Measurements from ENCODE around the gene POLR3C.
A peak's percentile ranks its signal among the peaks of the same experiment; 100 is the strongest.
"Not testable (repeated sequence)": the region's sequence is repeated elsewhere in the genome, so short reads cannot be mapped to it uniquely, and the experiment has no call there.

POLR3C gene

DNA sequence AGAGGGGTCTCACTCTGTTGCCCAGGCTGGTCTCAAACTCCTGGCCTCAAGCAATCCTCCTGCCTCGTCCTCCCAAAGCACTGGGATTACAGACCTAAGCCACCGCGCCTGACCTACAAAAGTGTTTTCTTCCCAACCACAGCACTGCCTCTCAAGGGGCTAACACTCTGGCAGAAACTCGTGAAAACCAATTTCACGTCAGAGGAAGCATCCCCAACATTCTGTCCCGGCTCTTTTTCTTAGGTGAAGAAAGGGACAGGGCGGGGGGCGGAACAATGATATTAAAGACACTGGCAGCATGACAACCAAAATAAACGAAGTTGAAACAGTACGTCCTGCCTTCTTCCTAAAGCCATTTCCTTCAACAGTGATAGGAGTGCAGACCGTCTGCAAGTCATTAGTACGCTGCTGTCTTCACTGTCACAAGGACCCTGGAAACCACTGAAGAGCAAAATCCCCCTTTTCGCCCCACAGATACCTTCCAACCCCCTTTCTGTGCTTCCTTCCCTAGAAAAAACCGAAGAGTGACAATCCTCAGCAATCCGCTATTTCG lies 1.1 kb upstream of the POLR3C start:
- not testable (repeated sequence) for DNase-seq (ENCODE audit: low spot score)

DNA sequence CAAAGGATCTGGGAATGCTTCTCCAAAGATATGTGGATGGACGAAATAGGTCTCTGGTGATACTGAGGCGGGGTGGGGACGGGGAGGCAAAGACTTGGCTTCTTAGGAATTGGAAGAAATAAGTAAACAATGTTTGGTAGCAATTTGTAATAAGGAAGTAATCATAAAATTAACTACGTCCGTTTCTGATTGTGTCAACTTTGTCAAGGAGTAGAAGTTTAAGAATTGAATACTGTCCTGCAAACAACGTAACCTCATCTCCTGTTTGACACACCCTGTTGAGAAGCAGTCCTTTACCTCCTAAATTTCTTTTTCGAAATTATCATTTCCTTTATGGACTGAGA lies 471 bp downstream of the POLR3C start:
- no peak for DNase-seq (ENCODE audit: low spot score)

DNA sequence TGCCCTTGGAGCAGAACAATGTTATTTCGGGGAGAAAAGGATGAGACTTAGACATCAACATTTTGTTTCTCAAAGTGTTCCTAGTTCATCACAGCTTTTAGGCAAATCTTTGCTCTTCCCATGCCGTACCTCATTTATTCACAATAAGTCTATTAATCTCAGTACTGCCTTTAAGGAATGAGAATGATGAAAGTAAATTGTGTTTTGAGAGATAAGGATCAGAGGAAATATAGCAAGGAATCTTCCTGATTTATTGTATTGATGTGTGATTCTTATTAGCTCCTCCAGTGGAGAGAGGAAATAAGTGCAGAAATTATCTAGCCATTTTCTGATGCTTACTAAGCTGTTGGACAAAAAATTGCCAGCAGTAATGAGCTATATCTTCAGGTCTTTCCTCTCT lies 2.0 kb downstream of the POLR3C start:
- DNase-seq (ENCODE audit: low spot score), result no peak

DNA sequence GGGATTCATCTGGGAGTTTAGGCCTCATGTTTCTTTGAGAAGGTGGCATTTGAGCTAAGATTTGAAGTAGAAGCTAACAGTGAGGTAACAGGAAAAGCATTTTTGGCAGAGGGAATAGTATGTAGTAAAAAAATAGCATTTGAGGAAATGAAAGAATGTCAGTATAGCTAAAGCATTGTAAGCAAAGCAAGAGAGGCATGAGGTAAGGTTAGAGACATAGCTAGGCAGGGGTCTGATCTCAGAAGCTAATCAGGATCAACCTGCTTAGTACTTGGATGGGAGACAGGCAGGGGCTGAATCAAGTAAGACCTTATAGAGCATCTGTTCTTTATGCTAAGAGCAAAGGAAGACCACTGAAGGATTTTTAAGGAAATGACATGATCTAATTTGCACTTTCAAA lies 4.0 kb downstream of the POLR3C start:
- no peak for DNase-seq (ENCODE audit: low spot score)

DNA sequence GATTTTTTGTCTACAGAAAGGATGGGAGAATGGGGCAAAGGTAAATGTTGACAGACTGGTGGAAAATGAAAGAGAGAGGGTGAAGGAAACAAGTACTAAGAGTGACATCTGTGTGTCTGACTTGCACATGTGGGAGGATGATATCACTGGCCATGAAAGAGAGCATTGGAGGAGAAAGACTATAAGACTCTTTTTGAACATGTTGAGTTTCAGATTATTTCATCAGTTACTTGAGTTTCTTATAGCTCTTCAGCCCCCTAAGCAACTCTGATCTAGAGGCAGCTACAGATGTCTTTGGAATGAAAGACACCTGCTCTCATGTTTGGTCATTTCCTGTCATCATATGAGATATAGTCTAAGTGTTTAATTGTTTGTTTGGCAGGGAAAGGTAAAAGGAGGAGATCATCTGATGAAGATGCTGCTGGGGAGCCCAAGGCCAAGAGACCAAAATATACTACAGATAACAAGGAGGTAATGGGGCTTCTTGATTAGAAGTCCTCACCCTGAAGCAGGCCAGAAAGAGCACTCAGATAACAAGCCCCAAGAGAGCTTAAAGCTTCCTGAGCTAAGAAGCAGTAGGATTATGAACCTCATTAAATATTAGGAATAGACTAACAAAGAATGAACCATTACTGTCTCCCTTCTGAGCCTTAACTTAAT lies 4.5 kb downstream of the POLR3C start:
- DNase-seq (ENCODE audit: low spot score), result no peak

DNA sequence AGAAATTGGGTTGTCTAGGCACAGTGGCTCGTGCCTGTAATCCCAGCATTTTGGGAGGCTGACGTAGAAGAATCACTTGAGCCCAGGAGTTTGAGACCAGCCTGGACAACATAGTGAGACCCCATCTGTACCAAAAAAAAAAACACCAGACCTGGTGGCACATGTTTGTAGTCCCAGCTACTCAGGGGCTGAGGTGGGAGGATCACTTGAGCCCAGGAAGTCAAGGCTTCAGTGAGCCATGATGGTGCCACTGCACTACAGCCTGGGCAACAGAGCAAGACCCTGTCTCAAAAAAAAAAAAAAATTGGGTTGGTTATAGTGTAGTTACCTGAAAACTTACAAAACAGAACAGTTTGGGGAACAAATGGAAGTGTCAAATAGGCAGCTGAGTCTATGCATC lies 6.8 kb downstream of the POLR3C start:
- DNase-seq (ENCODE audit: low spot score), result not testable (repeated sequence)

DNA sequence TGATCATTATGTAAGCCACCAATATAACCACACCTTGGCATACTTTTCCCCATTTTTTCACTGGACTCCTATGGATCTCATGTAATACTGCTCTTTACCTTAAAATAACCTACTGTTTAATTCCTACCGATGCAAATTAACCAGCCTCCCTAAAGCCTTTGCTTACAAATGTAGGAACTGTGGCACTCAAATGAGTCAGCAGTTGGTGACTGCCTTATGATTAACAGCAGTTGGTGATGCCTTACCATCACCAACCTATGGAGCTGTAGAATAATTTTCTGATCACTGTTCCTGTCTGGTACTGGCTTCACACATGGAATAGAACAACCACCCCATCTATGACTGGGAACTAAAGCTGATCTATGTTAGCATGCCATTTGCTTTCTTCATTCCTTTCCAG lies 13.7 kb downstream of the POLR3C start:
- no peak for DNase-seq (ENCODE audit: low spot score)

DNA sequence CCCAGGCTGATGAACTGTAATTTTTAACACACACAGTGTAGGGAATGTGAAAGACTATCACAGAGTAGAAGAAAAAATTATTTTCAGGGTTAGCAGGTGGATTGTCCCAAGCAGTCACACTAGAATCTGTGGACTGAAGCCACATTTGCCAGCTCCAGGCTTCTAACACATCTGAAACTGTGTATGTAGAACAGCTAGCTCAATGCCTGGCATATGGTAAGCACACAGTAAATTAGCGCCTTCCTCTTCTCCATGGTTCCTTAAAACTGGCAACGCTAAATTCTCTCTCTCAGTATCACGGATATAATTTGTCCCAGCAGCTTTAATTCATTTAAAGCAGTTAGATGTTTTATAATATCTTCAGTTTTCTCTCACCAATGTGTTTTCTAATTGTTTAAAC lies 19.0 kb downstream of the POLR3C start:
- DNase-seq (ENCODE audit: low spot score), result no peak

DNA sequence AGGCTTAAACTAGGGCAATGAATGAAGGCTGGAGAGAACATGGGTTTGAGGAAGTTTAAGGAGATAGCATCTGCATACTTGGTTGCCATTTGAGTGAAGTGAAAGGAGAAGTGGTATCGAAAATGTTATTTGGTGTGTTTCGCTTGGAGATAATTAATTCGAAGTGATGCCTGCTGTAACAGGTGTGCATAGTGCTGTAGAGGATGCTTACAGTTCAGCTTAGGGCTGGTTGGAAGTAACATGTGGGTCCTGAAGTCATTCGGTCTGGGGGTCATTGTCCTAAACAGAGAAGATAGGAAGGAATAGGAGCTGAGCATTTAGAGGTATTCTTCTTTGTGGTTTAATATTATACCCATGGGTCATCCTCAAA lies 21.1 kb downstream of the POLR3C start:
- DNase-seq (ENCODE audit: low spot score), result no peak

DNA sequence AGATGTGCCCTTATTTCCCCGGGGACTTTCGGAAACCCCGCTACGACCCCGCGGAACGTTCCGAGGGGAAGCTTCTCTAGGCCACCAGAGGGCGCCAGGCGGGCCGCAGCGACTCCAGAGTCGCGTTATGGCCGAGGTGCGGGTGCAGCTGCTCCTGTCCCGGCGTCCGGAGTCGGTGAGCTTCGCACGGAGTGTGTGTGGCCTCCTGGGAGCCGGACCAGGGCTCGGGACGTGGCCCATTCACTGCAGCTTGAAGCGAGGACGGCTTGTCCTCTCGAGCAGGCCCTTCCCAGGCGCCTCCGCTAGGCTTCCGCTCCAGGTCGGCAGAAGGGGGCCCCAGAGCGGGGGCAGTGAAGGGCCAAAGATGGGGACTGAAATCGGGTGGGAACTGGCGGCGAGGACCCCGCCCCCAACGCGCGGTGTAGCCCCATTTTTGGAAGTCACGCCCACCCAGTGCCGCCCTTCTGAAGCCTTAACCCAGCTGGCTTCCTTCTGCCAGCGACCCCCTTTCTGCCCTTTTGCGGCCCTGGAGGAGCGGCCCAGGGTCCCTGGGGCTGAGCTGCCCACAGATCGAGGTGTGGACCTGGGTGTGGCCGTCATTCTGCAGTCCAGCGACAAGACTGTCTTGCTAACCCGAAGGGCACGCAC lies 21.6 kb downstream of the POLR3C start, which contains the start of gene NUDT17:
TSS of gene NUDT17 (plus strand) at position 117 of the 648 bp plus-strand sequence. CDS start at position 128, 11 bp downstream.
- peak; percentile 65 for DNase-seq (ENCODE audit: low spot score)

DNA sequence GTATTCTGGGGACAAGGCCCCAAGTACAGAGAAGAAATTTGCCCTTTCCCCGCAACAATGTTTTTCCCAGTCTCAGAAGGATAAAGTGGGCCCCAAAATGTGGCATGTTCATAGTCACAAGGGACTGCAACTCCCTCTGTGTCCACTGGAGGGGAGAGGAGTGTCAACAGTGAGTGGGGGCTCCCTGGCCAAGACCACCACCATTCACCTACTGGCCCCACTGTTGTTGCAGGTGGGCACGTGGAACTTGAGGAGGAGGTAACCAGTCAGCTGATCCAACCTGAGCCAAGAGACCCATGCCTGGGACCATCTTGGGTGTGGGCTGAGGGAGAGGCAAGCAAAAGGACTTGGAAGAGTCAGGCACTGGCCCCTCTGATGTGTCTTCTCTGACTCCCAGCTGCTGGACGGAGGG lies 22.2 kb downstream of the POLR3C start:
- DNase-seq (ENCODE audit: low spot score), result no peak

DNA sequence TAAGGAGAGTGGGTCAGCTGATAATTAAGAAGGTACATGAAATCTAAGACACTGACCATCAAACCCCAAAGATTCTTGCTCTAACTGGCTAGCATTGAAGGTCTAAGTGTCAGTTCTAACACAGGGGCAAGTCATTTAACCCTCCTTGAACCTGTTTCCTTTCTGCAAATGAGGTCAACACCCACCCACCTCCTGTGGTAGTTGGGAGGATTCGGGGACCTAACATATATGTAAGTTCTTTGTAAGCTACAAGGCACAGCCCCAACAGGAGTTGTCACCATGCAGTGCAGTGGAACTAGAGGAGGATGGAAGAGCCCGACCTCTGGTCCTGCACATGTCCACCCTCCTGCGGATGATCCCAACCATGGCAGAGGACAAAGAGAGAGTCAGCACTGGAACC lies 23.8 kb downstream of the POLR3C start:
- no peak for DNase-seq (ENCODE audit: low spot score)

DNA sequence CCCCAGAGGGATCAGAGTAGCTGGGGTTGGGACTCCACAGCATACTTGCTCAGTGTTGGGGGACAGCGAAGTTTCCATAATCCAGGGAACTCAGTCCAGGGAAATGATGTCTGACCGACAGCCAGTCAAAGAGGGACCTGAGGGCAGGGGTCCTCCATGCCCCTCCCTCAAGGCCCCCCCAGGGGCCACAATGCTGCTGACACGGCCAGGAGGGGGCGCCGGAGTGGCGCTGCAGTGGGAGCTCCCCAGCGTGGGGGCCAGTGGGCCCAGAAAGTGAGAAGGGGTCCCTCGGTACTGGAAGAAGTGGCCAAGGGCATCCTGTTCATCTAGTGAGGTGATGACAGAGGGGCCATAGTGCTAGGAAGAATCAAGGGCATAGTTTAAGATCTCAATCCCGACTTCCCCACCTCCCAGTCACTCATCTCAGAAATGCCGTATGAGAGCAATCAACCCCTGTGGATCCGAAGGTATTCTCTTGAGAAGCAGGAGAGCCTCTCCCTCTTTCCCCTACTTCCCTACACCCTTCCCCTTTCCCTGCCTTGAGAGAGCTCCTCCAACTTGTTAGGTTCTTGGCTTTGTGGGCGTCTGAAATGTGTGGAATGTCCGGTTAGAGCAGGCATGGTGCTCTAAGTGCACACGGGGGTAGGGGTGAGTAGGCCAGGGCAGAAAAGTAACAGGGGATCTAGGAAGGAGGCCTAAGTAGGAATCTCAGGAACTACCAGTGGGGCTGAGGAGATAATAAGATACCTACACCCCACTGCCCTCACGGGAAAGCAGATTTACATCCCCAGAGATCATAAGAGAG lies 25.6 kb downstream of the POLR3C start:
- no peak for DNase-seq (ENCODE audit: low spot score)

DNA sequence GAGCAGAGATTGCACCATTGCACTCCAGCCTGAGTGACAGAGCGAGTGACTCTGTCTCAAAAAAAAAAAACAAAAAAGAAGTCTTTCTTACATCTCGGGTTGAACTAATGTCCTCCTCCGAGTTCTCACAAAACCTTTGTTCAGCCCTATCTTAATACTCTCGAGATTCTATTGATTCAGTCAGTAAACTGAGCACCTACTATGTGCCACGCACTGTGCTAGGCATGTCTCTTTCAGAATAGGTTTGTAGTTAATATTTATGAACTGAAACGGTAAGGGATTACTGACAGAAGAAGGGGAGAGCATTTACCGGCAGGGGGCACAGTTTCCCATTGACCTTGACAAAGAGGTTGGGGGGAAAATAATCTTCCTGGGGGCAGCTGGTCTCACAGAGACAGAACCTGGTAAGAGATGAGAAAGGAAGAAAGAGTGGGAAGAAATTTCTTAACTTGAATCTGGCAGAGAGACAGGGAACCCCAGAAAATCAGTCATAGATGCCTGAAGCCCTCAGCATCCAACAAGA lies 31.5 kb downstream of the POLR3C start:
- DNase-seq (ENCODE audit: low spot score), result no peak

DNA sequence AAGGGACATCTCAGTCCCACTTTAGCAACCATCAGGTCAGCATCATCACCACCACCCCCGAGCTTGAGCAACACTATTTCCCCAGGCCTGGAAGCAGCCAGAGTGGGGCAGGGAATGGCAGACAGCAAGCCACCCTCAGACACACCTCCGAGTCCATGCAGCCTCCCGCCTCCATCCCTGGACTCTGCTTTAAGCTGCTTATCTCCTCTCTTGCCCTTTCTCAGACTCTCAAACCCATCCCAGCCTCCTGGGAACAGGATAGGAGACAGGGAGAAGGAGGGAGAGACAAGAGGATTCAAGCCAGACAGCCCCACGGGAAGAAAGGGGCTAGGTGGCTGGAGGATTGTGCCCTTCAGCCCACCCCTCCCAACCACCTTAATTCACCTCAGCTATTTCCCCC lies 33.2 kb downstream of the POLR3C start:
- no peak for DNase-seq (ENCODE audit: low spot score)

DNA sequence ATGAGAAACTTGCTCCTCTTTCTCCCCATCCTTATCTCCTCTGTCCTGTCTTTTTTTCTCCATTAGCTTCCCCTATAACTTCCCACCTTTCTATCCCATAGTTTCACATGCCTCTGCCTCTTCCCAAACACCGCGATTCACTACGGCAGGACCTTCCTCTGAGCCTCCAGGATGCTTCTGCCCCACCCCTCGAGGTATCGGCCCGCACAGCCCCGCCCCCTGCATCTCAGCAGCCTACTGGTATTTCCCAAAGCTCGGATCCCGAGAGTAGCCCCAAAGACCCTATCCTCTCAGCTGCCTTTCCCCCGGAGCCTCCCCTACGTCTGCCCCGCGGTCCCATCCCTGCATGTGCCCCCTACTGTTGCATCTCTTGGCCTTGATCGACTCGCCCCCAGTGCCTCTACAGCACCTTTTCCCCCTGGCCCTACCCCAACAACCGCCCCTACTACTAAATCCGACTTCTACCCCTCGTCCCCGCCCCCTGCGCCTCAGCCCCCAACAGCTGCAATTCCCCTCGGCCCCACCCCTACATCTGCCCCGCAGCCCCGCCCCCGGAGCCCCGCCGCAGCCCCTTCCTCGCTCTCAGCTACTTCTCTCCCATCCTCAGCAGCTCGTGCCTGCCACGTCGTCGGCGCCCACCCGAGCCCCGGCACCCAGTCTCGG lies 34.4 kb downstream of the POLR3C start:
- no peak for DNase-seq (ENCODE audit: low spot score)

DNA sequence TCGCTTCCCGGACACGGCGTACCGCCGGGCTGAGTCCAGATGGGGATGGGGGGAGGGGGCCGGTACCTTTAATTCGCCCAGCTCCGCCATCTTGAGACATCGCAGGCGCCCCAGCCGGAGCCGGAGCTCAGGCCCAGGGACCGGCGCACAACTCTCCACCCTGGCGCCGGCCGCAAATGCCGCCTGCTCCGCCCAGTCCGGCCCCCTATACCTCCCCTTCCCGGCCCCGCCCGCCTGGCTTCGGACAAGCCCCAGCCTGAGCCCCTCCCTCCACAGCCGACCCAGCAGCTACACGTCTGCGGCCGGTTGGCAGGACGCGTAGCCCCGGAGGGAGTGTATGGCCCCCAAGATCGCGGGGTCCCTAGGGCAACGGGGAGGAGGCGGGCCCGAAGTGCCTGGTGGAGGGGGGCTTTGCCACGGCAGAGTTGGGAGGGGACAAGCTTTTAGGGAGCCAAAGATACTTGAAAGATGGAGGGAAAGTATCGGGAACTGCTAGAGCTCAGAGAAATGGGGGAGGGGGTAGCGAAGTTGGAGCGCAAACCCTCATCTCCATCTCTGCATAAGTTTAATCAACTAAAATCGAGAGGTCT lies 35.0 kb downstream of the POLR3C start, which contains the start of gene PIAS3:
TSS of gene PIAS3 (minus strand) at position 181 of the 590 bp plus-strand sequence. CDS start at position 90, 91 bp downstream.
- DNase-seq (ENCODE audit: low spot score), result peak; percentile 93

DNA sequence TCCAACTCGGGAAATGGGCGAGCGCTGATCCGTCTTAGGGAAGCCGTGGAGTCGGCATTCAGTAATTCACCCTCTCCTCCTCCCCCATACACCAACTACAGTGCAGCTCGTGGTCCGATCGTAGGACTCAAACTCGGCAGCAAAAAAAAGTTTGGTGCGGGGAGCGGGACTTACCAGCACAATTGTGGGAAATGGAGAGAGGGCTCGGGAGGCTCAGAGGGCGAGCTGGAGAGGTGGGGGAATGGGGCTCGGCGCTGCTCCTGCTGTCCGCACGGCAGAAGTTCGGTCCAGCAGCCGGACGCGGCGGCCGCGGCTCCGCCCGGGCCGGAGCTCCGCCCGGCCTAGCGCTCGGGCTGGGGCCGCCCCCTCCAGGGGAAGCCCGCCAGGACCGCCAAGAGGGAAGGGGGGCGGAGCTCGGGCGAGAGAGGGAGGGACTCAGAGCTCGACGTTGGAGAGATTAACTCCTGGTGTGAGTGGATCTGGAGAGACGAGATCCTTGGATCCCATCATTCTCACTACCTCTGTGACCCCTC lies 35.6 kb downstream of the POLR3C start:
- DNase-seq (ENCODE audit: low spot score), result peak; percentile 87

DNA sequence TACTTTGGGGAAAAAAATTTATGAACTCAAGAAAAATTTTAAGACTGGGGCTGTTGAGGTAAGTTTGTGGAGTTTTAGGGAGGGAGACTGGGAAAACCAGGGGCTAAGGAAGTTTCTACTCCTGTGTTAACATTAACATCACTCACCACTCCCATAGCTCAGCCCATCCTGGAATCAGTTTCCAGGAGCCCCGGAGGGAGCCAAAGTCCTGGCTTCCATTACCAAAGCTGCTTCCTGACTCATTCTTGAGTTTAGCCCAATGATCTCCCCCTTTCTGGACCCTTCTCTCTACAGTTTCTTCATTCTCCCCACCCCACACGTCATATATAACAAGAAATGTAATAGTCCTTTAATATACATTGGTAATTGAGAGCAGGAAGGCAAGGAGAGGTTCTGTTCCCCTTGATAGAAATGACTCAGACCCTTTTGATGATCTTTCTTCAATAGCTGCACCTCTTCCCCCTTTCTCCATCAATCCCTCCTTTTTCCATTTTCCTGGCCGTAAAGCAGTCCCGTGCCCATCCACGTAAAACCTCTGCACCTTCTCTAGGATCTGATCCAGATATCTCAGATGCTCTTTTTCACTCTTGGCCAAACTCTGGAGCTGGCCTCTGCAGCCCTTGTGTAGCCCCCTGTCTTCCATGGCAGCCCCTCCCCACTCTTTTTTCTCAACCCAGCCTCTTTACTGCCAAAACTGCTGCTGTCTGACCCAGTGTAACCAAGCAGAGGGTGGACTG lies 39.5 kb downstream of the POLR3C start:
- no peak for DNase-seq (ENCODE audit: low spot score)

DNA sequence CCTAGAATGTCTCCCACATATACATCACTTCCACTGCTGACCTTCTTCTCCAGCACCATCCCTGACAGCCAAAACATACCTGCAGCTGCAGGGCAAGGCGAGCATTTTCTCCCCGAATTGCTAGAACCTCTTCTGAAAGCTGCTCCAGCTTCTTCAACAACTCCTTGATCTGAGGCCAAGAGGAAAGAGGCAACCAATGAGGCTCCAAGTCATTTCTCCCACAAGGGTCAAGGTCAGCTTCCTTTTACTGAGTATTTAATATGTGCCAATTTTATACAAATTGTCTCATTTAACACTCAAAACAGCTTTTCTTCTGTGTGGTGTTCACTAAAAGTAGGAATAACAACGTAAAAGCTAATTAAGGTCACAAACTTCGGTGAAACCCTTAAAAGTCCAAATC lies 44.2 kb downstream of the POLR3C start:
- no peak for DNase-seq (ENCODE audit: low spot score)

All from putamen (tissue), 1 donor.